MM.1S (cell line): Measurements from ENCODE around the gene MEAK7.

Experiments
- CTCF ChIP-seq: fragments of 300-600 bp; sonication (generic); IDR thresholded peaks from 2 replicates; pipeline ENCODE4 v1.5.1; 2016; ENCODE audit warnings: antibody characterized with exemption, low read length, mixed read lengths
- EZH2 ChIP-seq: fragments of 300-600 bp; sonication (generic); optimal IDR thresholded peaks from 2 replicates; pipeline ENCODE3; 2017; ENCODE audit warnings: low read depth, mild to moderate bottlenecking, antibody characterized with exemption, low read length, mixed read lengths
- EZH2phosphoT487 ChIP-seq: fragments of 300-600 bp; sonication (generic); IDR thresholded peaks from 2 replicates; pipeline ENCODE4 v1.6.1; 2018; ENCODE audit warnings: antibody characterized with exemption, low read length

- TF ChIP-seq CTCF (no peak), EZH2 (no peak), EZH2phosphoT487 (no peak)
Measured at GRCh38 chr16:84486551-84487235, 17.8 kb downstream of the MEAK7 start.
